ENCODE measurements around the gene HES3.

The HES3 gene

DNA sequence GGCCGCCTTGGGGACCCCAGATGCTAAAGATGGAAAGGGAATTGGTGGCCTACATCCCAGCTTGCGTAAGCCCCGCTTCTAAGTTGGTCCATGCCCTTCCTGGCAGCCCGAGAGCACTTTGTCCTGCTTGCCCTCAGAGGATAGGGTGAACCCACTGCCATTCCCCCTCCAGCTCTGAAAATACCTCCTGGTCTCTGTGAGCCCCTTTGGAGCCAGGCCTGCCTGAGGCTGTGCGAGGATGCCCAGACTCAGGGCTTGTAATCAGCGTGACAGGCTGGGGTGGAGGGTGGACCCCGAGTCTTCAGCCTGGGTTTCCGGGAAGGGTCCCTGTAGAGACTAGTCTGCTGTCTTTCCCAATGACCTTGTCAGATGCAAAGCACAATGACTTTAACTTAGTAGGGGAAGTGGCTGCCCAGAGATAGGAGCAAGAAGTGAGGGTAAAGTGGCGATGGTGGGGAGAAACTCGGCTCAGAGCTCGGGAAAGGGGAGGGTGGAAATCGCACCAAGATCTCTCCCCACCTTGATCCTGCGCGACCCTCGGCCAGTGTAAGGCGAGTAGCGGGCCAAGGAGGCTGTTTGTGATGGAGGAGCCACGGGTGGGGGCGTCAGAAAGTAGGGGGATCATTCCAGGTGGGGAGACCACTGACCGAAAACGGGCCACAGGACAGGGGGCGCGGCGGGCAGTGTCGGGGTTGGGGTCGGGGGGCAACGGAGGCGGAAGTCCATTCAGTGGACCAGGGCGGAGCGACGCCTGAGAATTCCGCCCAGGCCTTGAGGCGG lies 2.7 kb upstream of the HES3 start:
- no peak overlapping the region for H3K27ac ChIP-seq

GRCh38 chr1:6241887-6242740 lies 1.9 kb upstream of the HES3 start:
- Histone ChIP-seq H3K9ac (ENCODE audit: insufficient read length) (no peak overlapping the region), H3K4me3 (peak overlapping the region; percentile 51), H3K9me3 (ENCODE audit: low read depth, low read length) (no peaks in the 10 kb centered on the region), H3K36me3 (ENCODE audit: insufficient read depth, low read length) (no peaks in the 10 kb centered on the region), H3K27ac (no peak overlapping the region)
- no peak for DNase-seq (ENCODE audit: low read depth, low spot score)
- TF ChIP-seq EZH2 (IDR thresholded peaks at IDR 0.05) (peak; percentile 76), POLR2AphosphoS5 (IDR thresholded peaks at IDR 0.05; ENCODE audit: borderline replicate concordance, low read depth, low read length) (no peak), FOXP2 (optimal IDR thresholded peaks at IDR 0.05; ENCODE audit: control extremely low read depth, extremely low read length, insufficient read depth) (no peak)

More for the DNA sequence above, 2.7 kb upstream of the HES3 start:
- Histone ChIP-seq H3K9me3 (ENCODE audit: low read depth, low read length) (no peaks in the 10 kb centered on the region), H3K4me3 (no peak overlapping the region), H3K36me3 (ENCODE audit: insufficient read depth, low read length) (no peaks in the 10 kb centered on the region), H3K9ac (ENCODE audit: insufficient read length) (no peak overlapping the region)
- TF ChIP-seq FOXP2 (optimal IDR thresholded peaks at IDR 0.05; ENCODE audit: control extremely low read depth, extremely low read length, insufficient read depth) (no peak), EZH2 (IDR thresholded peaks at IDR 0.05) (no peak), POLR2AphosphoS5 (IDR thresholded peaks at IDR 0.05; ENCODE audit: borderline replicate concordance, low read depth, low read length) (no peak)
- no peak for DNase-seq (ENCODE audit: low read depth, low spot score)

GRCh38 chr1:6243053-6243834 lies 735 bp upstream of the HES3 start:
- H3K27ac ChIP-seq, result no peak overlapping the region
- H3K9ac ChIP-seq (ENCODE audit: insufficient read length), result no peak overlapping the region
- no peak for DNase-seq (ENCODE audit: low read depth, low spot score)
- H3K4me3 ChIP-seq, result no peak overlapping the region
- no peak for TF ChIP-seq POLR2AphosphoS5 (IDR thresholded peaks at IDR 0.05; ENCODE audit: borderline replicate concordance, low read depth, low read length)
- no peak for TF ChIP-seq FOXP2 (optimal IDR thresholded peaks at IDR 0.05; ENCODE audit: control extremely low read depth, extremely low read length, insufficient read depth)
- no peak for TF ChIP-seq EZH2 (IDR thresholded peaks at IDR 0.05)
- H3K36me3 ChIP-seq (ENCODE audit: insufficient read depth, low read length), result no peaks in the 10 kb centered on the region
- H3K9me3 ChIP-seq (ENCODE audit: low read depth, low read length), result no peaks in the 10 kb centered on the region

DNA sequence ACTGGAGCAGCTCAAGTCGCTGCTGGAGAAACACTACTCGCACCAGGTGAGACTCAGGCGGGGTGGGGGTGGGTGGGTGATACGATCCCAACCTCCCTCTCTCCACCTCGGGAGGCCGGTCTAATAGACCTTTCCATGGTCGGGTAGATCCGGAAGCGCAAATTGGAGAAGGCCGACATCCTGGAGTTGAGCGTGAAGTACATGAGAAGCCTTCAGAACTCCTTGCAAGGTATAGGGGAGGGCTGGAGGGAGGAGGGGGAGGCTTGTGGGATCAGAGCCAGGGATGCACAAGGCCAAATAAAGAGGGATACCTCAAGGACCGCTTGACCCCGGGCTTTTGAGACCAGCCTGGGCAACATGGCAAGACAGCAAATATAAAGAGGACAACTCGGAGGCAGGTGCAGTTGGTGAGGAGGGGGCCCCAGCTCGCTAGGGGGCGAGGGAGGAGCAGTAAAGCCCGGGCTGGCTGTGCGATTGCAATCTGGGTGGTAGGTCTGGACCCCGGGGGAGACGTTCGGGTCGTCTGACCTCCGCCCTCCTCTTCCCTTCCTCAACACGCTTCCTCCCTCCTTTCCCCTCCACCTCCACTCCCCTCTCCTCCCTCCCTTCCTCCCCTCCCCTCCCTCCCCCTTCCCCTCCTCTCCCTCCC lies 546 bp downstream of the HES3 start:
- no peaks in the 10 kb centered on the region for H3K36me3 ChIP-seq (ENCODE audit: insufficient read depth, low read length)
- TF ChIP-seq POLR2AphosphoS5 (IDR thresholded peaks at IDR 0.05; ENCODE audit: borderline replicate concordance, low read depth, low read length) (no peak), FOXP2 (optimal IDR thresholded peaks at IDR 0.05; ENCODE audit: control extremely low read depth, extremely low read length, insufficient read depth) (no peak), EZH2 (IDR thresholded peaks at IDR 0.05) (no peak)
- H3K27ac ChIP-seq, result no peak overlapping the region
- H3K9ac ChIP-seq (ENCODE audit: insufficient read length), result no peak overlapping the region
- no peaks in the 10 kb centered on the region for H3K9me3 ChIP-seq (ENCODE audit: low read depth, low read length)
- no peak overlapping the region for H3K4me3 ChIP-seq
- DNase-seq (ENCODE audit: low read depth, low spot score), result no peak

DNA sequence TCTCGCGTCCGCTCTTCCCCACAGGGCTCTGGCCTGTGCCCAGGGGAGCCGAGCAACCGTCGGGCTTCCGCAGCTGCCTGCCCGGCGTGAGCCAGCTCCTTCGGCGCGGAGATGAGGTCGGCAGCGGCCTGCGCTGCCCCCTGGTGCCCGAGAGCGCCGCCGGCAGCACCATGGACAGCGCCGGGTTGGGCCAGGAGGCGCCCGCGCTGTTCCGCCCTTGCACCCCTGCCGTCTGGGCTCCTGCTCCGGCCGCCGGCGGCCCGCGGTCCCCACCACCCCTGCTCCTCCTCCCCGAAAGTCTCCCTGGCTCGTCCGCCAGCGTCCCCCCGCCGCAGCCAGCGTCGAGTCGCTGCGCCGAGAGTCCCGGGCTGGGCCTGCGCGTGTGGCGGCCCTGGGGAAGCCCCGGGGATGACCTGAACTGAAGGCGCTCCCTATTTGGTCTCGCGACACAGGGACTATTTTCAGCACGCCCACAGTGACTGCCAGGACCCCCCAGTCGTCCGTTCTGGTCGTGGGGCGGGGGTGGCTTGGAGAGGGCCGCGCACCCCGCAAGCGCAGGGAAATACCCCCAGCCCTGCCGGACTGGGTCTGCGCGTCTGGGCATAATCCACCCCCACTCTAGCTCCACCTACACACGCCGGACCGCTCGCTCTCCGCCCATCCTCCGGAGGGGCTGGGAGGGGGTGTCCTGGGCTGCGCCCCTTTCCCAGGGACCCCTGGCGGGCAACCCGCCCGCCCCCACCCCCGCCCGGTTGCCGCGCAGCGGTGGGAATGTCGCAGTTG lies 1.3 kb downstream of the HES3 start:
- TF ChIP-seq FOXP2 (optimal IDR thresholded peaks at IDR 0.05; ENCODE audit: control extremely low read depth, extremely low read length, insufficient read depth), result no peak
- Histone ChIP-seq H3K9me3 (ENCODE audit: low read depth, low read length) (no peaks in the 10 kb centered on the region), H3K27ac (no peak overlapping the region), H3K9ac (ENCODE audit: insufficient read length) (no peak overlapping the region), H3K36me3 (ENCODE audit: insufficient read depth, low read length) (no peaks in the 10 kb centered on the region), H3K4me3 (peak overlapping the region; percentile 68)
- no peak for DNase-seq (ENCODE audit: low read depth, low spot score)

- TF ChIP-seq EZH2 (IDR thresholded peaks at IDR 0.05) (no peak), FOXP2 (optimal IDR thresholded peaks at IDR 0.05; ENCODE audit: control extremely low read depth, extremely low read length, insufficient read depth) (no peak)
- Histone ChIP-seq H3K9me3 (ENCODE audit: low read depth, low read length) (no peaks in the 10 kb centered on the region), H3K27ac (no peak overlapping the region), H3K4me3 (peak overlapping the region; percentile 68), H3K36me3 (ENCODE audit: insufficient read depth, low read length) (no peaks in the 10 kb centered on the region), H3K9ac (ENCODE audit: insufficient read length) (no peak overlapping the region)
- DNase-seq (ENCODE audit: low read depth, low spot score), result no peak
These were observed 2.0 kb downstream of the HES3 start for GRCh38 chr1:6245869-6246496.
